GM18511 (cell line): ENCODE data around the gene CCL4.
"Not testable (repeated sequence)": the region's sequence is repeated elsewhere in the genome, so short reads cannot be mapped to it uniquely, and the experiment has no call there.

ENCODE experiments used
- ATAC-seq: cut with Tn5 transposase; IDR thresholded peaks from one replicate; pipeline ENCODE4 v1.9.1; 2021; ENCODE audit warnings: mild to moderate bottlenecking, moderate library complexity; ENCODE audit not compliant: unreplicated experiment

The CCL4 gene

DNA sequence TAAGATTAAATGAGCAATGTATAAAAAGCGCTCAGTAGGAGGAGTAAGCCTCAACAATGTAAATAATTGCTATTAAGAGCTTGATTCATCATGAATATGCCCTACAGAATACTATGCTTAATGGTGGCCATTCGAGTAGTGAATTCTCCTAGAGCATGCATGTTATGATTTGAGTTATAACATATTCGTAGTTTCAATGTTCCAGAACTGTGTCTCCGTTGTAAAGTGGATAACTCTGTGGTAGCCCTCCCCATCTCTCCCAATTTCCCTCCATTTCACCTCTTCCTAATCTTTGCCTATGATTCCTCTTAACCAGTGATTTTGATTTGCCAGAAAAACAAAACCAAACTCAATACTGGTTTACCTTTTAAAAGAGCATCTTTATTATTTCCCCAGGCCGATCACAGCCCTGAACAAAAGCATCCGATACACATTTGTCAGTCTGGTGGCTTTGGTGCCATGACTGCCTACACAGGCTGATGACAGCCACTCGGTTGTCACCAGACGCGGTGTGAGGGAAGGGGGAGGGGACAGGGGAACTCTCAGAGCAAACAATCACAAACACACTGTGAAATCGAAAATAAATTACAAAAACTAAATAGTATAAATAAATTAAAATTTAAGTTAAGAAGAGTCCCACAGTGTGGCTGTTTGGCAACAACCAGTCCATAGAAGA lies 15.6 kb upstream of the CCL4 start:
- not testable (repeated sequence) for ATAC-seq

DNA sequence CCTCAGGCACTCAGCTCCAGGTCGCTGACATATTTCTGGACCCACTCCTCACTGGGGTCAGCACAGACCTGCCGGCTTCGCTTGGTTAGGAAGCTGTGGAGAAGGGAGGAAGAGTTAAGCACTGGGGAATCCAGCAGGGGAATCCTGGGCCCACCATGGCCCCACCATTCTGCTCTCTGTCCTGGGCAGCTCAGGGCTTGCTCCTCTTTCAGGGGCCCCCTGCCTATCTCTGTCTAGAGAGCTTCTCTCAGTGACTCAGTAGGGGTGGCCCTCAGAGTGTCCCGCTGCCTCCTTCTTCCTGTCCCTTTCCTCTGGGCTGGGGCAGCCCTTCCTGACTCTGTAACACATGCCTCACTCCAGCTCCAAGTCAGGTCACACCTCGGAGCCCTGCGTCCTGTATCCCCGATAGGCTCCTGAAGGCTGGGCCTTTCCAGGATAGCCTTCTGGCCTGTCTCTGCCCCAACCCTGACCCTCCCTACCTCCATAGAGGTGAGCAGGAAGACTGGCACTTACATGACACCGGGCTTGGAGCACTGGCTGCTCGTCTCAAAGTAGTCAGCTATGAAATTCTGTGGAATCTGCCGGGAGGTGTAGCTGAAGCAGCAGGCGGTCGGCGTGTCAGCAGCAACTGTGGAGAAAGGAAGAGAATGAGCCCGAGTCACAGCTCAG lies 14.8 kb upstream of the CCL4 start:
- ATAC-seq = no peak

DNA sequence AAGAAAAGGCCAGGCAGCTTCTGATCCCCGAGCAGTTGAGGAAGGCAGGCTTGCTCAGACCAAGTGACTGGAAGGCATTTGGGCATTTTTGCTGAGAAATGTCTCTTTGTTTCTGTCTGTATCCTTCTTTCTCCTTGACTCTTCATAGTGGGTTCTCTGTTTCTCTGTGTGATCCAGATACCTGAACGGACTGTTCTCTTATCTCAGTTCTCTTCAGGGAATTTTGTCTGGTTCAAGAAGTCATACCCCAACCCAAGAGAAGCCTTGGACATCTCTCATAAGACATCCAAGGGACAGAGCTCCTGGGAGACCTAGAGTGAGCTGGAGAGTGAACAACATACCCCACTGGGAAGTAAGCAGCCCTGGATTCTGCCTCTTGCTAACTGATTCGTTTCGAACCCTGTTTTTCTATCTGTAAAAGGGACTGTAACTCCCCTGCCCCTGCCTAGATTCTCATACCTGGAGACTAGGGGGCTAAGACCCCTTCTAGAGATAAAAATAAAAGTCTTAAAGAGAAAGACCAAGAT lies 14.2 kb upstream of the CCL4 start:
- no peak for ATAC-seq

DNA sequence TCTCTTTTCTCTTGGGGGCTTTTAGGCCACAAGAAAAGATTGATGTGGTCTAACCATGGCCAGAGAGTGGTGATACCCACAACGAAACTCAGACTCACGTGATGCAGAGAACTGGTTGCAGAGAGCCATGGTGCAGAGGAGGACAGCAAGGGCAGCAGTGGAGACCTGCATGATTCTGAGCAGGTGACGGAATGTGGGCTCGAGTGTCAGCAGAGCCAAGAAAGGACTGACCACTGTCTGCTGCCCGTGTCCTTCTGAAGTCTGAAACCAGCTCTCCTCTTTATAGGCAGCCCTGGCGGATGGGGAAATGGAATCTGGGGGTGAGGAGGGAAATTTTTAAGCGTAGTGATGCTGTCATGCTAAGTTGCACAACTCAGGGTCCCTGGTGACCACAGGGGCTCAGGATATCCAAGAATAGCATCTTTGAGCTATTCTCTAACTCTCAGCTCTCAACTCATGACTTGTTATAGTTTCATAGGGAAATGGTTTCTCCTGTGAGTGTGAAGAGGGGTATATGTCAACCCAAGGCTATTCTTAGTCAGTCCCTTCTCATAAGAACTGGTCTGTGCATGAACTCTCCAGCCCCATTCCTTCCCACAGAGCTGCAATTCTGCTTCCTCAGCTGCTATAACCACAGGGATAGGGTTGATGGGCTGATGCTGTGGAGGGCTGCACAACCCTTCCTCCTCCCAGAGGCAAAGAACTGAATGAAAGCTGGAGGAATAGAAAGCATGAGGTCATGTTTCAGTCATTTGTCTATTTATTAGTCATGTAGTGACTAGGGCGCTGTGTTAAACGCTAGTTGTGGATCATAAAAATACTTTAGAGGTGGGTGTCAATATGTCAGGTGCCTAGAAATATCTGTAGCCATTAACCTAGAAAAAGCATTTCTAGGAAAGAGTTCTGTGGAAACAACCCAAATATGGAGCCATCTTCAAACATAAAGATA lies 13.5 kb upstream of the CCL4 start, which contains the start of gene CCL3:
Gene CCL3 (minus strand): TSS at position 256 of the 949 bp plus-strand sequence. CDS start 85 bp downstream, at position 171.
- ATAC-seq = peak; percentile 78

DNA sequence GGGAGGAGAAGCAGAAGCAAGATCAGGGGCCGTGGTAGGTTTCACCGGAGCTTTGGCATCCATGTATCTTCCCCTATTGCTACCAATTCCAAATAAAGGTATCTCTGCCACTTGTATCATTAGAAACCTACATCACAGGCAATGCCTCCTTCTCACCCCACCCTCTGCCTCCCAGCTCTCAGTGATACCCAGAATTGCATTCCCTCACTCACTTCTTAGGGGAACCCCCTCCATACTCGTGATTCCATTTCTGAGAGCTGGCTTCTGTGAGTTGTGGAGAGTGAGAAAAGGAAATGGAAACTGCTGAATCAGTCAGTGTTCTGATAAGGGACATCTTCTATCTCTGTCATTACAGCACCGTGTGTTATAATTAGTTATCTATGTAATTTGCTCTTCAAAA lies 11.4 kb upstream of the CCL4 start:
- ATAC-seq = no peak

DNA sequence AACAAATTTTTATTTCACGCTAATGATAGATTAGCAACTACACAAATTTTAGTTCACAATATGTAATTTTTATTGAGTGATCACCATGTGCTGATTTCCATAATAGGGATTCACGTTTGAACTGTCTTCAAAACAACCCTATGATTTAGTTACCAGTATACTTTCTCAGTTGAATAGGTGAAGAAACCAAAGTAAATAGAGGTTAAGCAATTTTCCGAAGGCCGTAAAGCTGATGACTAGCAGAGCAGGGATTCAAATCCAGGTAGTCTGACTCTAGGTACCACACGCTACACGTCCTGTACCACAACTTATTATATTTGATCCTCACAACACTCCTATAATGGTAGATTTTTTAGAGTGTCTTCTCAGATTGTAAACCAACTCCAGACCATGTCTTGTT lies 10.9 kb upstream of the CCL4 start:
- not testable (repeated sequence) for ATAC-seq

DNA sequence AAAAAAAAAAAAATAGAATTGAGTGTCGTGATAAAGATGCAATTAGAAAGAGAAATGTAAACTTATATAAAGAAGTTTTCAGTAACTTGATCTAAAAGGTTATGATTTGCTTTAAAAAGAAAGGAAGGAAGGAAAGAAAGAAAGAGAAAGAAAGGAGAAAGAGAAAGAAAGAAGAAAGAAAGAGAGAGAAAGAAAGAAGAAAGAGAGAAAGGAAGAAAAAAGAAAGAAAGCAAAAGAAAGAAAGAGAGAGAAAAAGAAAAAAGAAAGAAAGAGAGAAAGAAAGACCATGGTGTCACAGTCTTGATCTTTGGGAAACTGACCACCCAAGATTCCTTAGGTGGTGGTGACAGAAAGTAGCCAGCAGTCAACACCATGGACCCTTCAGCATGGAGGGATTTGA lies 9.4 kb upstream of the CCL4 start:
- ATAC-seq = no peak

DNA sequence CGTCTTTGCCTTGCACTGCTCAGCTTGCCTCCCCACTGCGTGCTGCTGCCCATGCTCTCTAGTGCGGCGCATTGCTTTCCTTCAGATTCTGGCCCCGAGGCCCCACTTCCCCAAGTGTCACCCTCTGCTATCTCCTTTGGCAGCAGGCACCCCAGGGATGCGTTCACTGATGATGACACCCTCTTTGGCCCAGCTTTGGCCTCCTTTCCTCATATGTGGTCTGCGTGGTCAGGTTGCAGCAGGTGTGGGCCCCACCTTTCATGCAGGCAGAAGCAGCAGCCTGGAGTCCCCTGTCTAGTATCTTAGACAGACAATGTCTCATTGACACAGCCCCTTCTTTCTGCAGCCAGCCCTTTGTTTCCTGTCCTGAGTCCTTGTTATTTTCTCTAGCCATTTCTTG lies 8.9 kb upstream of the CCL4 start:
- ATAC-seq = no peak

DNA sequence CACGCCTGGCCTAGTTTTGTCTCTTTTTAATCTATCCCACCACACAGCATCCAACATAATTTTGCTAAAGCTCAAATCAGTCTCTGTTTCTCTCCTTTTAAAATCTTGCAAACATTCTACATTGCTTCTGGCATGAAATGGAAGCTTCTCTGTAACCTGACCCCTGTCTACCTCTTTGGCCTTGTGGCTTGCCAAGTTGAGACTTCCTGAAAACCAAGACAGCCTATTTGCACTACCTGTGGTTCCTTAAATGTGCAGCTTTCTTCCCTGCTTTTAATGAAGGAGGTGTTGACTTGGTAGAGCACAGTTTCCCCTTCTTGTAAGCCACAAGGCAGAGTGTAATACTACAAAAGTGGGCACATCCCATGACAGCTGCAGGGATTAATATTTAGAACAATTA lies 7.6 kb upstream of the CCL4 start:
- no peak for ATAC-seq

DNA sequence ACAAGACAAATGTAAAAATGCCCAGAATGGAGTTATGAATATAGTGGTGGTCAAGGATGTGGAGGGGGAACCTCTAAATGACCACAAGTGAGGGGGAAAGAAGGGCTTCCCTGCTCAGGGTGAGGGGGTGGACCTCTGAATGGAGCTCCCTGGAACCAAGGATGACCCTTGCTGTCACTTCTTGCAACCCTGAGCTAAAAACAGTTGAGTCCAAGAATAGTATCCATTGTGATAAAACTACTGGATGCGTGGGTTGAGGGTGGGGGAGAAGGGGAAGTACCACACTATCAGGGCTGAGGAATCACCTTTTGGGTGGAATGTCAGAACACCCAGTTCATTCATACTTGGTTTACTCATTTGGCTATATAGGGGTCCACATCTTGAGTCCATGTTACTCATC lies 4.6 kb upstream of the CCL4 start:
- not testable (repeated sequence) for ATAC-seq

DNA sequence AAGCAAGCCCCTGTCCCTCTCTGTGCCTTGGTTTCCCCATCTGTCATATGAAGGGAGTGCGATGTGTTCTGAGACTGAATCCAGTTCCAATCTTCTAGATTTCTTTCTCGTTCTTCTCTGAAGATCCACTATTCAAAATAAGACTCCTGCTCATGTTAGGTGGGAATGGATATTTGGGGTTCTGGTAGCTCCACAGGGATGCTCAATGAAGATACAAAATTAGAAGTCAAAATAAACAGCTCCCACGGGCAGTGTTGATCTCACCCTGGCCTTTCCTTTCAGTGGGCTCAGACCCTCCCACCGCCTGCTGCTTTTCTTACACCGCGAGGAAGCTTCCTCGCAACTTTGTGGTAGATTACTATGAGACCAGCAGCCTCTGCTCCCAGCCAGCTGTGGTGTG lies 619 bp downstream of the CCL4 start:
- ATAC-seq = not testable (repeated sequence)

DNA sequence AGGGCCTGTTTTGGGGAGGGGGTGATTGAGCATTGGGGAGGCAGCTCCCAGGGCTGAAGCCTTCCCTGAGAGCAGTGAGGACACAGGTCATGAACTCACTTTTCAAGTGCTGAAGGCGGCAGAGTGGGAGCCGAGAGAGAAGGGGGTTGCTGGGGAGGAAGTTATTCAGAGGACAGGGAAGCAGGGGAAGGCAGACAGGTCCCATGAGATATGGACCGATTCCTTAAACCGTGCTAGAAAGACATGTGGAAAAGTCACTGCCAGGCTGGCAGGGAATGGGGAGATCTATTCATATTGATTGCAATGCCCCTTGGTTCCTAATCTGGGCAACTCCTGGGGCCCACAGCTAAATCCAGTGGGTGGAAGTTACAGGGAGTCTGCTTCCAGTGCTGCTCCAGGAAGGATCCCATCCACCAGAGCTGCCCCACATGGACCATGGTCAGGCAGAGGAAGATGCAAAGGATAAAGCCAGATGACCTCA lies 1.1 kb downstream of the CCL4 start:
- ATAC-seq = no peak

DNA sequence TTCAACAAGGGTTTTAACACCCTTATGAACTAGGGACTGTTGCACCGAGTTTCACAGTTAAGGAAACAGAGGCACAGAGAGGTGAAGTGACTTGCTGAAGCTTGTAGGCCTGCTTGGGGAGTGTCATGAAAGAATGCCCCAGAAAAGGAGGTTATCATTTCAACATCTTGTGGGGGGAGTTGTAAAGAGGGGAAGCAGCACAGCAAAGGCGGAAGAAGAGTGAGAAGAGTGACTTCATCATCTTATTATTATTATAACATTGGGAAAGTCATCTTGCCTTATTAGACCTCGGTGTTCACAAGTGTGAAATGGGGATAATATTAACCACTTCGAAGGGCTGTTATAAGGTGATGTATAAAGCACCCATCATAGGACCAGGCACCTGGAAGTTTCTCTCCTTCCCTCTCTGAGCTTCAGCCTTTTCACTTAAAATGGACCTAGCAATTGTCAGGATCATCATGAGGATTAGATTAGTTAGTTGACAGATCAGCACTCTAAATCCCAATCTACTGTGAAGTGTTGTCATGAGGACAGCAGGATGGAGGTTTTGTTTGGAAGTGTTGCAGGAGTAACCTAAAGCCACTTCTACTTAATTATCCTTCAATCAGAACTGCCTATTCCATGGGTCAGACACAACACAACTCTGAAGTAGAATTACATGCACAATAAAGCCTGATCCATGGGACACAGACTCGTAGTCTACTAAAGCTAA lies 2.3 kb downstream of the CCL4 start:
- no peak for ATAC-seq

DNA sequence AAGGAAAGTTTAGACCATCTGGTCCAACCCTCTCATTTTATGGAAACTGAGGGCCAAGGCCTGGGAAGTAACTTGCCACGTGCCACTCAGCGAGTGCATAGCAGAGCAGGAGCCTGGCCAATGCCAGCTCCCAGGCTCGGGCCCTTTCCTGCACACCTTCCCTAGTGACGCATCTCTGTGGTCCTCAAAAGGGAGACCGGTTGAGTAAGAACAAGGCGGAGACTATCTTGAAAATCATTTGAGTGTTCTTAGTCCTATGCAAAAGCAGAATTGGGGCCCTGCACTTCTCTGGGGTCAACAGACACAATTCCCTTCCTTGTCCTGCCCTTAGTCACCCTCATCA lies 2.8 kb downstream of the CCL4 start:
- ATAC-seq = no peak

DNA sequence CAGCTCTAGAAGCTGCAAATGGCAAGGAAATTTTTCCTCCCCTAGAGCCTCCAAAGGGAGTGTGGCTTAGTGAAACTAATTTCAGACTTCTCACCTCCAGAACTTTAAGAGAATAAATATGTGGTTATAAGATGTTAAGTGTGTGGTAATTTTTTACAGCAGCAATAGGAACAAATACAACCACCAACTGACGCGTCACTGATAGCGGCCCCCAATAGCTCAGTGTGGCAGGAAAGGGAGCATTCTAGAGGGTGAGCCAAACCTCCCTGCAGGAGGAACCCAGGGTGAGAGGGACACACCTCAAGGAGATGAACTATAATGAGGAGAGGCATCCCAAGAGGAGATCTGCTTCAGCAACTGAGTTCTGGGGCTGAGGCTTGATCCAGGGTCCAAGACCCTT lies 4.0 kb downstream of the CCL4 start:
- ATAC-seq = no peak

DNA sequence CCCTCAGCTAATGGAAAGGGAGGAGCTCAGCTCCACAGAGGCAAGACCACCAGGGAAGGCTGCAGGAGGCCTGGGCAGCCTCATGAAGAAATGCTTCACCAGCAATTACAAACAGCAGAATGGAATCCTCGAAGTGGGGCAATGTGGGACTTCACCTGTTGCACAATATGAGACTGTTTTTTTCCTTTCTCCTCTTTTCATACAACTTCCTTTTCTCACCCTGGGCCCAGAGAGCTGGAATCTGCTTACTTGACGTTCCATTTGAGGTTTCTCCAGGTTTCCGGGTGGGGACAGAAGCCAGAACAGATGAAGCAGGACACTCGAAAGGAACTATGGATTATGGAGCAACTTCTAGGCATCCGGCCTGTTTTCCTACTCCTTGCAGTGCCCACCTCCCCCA lies 4.6 kb downstream of the CCL4 start:
- not testable (repeated sequence) for ATAC-seq

DNA sequence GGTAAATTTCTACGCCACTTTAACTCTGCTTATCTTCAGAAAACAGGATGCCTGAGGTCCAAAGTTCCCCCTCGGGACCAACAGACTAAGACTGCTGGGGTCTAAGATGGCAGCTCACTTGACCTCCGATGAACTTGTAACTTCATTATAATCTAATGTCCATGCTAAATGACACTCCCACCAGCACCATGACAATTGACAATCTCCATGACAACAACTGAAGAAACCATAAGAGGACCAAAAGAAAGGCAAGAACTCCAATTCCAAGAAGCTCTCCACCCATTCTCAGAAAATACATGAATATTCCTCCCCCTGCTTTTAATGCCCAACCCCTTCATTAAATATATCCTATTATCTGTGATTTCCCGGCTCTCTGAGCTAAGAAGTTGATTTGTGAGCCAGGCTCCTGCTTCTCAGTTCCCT lies 7.5 kb downstream of the CCL4 start:
- ATAC-seq = no peak

DNA sequence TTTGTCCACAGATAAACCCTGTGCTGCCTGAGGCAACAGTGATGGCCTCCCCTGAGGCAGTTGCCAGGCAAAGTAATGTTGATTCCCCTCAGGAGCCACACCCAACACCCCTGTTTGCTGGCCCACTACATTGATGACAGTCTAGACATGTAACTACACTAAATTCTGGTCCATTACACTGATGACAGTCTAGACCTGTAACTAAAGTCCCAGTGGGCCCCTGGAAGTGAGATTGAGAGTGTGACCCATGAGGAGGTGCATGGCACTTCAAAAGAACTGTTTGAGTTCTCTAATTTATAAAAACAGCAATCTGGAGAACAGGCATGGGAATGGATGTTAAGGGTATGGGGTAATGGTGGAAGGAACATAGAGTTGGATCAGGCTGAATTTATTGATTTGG lies 8.9 kb downstream of the CCL4 start:
- no peak for ATAC-seq

DNA sequence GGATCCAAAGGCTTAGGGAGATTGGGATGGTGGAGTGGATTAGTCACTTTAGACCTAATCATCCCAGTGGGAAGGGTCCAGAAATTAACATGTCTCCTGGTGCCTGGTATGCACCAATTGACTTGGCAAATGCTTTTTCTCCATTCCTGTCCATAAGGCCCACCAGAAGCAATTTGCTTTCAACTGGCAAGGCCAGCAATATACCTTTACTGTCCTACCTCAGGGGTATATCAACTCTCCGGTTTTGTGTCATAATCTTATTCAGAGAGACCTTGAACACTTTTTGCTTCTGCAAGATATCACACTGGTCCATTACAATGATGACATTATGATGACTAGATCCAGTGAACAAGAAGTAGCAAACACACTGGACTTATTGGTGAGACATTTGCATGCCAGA lies 9.5 kb downstream of the CCL4 start:
- ATAC-seq = not testable (repeated sequence)

DNA sequence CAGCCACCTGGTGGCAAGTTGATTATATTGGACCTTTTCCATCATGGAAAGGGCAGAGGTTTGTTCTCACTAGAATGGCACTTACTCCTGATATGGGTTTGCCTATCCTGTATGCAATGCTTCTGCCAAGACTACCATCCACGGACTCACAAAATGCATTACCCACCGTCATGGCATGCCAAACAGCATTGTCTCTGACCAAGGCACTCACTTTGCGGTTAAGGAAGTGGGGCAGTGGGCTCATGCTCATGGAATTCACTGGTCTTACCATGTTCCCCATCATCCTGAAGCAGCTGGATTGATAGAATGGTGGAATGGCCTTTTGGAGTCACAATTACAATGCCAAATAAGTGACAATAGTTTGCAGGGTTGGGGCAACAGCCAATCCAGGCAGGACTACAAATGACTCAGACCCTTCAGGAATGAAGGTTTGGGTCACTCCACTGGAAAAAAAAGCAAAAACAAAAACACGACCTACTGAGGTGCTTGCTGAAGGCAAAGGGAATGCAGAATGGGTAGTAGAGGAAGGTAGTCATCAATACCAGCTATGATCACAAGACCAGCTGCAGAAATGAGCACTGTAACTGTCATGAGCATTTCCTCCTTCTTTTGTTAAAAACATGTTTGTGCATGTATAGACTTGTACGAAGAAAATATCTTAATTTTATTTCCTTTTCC lies 11.5 kb downstream of the CCL4 start:
- ATAC-seq = not testable (repeated sequence)
